ENCODE measurements around the gene MPZL3.

DNA sequence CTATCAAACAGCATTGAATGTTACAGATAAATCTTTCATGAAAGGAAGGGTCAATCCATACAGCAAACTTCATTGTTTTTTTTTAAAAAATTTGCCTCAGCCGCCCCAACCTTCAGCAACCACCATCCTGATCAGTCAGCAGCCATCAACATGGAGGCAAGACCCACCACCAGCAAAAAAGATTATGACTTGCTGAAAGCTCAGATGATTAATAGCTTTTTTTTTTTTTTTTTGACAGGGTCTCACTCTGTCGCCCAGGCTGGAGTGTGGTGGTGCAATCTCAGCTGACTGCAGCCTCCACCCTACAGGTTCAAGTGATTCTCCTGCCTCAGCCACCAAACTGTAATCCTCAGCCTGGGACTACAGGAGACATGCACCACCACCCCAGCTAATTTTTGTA lies 34.4 kb upstream of the MPZL3 start:
- TF ChIP-seq, protein P1, sequence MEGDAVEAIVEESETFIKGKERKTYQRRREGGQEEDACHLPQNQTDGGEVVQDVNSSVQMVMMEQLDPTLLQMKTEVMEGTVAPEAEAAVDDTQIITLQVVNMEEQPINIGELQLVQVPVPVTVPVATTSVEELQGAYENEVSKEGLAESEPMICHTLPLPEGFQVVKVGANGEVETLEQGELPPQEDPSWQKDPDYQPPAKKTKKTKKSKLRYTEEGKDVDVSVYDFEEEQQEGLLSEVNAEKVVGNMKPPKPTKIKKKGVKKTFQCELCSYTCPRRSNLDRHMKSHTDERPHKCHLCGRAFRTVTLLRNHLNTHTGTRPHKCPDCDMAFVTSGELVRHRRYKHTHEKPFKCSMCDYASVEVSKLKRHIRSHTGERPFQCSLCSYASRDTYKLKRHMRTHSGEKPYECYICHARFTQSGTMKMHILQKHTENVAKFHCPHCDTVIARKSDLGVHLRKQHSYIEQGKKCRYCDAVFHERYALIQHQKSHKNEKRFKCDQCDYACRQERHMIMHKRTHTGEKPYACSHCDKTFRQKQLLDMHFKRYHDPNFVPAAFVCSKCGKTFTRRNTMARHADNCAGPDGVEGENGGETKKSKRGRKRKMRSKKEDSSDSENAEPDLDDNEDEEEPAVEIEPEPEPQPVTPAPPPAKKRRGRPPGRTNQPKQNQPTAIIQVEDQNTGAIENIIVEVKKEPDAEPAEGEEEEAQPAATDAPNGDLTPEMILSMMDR (conservative IDR thresholded peaks at IDR 0.05): no peak
- TF ChIP-seq ZFX (IDR thresholded peaks at IDR 0.05): no peak
